HG03432 (cell line): Measurements from ENCODE around the gene PRDM16.

Experiments
- ATAC-seq: cut with Tn5 transposase; IDR thresholded peaks from one replicate; pipeline ENCODE4 v1.9.1; 2021; ENCODE audit warnings: mild to moderate bottlenecking, moderate library complexity; ENCODE audit not compliant: unreplicated experiment

Gene PRDM16

DNA sequence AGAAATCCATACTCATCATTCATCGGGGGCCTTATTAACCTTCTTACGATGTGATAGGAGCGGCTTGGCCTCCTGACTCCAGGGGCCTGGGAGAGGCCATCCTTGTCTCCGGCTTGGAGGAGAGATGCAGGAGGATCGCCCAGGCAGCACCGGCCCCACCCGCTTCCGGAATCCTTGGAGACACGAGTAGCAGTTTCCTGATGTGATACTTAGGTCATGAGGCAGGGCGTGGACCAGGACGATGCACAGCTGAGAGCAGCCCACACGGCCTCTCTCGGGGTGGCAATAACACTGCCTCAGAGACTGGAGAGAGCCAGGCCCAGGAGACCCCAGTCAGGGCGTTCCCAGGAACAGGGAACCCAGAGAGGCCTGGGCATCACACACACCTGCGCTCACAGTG lies 221.9 kb downstream of the PRDM16 start:
- ATAC-seq, result no peak

GRCh38 chr1:3292051-3292722 lies 223.2 kb downstream of the PRDM16 start:
- ATAC-seq, result no peak

- ATAC-seq, result no peak
Measured at GRCh38 chr1:3292868-3293562, 224.0 kb downstream of the PRDM16 start.

GRCh38 chr1:3293563-3294080 lies 224.6 kb downstream of the PRDM16 start:
- no peak for ATAC-seq

DNA sequence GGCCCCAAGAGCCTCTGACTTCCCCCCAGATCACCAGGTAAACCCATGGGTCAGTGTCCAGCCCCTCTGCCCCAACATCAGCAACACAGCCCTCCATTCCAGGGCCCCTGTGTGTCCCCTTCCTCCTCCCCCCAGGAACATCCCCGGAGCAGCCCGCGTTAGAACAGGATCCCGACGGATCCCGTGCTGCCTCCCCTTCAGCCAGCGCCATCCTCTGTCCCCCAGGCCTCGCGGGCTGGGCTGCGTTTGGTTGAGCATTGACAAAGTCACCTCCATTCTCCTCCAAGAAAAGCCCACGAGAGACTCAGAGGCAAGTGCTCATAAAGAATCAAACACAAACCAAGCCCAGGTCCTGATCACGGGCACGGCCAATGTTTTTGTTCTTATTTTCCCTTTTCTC lies 225.4 kb downstream of the PRDM16 start:
- no peak for ATAC-seq

DNA sequence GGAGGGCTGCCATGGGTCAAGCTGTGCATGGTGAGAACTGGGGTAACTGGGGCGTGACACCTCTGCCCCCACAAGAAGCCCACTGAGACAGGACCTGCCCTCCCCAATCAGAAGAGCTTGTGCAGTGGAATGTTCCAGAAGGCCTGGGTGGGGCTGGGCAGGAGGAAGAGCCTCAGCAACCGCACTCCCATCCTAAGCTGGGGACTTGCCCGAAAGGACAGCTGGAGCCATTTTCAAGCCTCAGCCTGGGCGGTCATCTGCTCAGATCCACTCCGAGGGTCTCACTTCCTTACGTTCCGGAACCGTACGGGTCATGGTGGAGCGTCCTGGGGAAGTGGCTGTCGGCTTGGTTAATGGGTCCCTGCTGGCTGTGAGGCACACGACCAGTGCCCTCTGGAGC lies 226.8 kb downstream of the PRDM16 start:
- no peak for ATAC-seq

DNA sequence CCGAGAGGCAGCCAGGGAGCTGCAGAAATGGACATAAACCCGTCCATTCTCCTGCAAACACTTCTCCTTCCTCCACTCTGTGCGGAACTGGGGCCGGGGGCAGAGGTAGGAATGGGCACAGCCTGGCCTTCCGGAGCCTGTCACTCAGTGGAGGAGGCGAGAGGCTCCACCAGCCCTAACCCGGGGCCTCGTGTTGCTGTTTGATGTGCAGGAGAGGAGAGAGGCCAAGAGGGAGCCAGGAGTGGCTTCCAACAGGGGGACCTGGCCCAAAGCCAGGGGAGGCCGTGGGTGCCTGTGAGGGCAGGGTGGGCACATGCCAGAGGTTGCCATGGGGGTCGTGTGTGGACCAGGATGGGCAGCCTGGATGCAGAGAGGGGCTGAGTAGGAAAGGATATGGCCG lies 227.3 kb downstream of the PRDM16 start:
- no peak for ATAC-seq

GRCh38 chr1:3296826-3297225 lies 227.8 kb downstream of the PRDM16 start:
- ATAC-seq, result no peak

DNA sequence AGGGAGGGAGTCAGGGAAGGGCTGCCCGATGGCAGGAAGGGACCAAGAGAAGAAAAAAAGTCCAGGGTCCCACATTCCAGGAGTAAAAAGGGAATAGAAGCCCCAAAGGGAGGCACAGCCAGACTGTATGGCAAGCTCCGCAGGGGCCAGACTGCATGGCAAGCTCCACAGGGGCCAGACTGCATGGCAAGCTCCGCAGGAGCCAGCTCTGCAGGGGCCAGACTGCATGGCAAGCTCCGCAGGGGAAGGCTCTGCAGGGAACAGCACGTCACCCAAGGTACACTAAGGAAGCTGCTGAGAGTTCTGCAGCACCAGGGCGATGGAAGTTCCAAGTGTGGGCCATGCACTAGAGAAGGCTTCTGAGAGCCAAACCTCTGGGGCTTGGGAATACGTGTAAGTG lies 228.8 kb downstream of the PRDM16 start:
- no peak for ATAC-seq

DNA sequence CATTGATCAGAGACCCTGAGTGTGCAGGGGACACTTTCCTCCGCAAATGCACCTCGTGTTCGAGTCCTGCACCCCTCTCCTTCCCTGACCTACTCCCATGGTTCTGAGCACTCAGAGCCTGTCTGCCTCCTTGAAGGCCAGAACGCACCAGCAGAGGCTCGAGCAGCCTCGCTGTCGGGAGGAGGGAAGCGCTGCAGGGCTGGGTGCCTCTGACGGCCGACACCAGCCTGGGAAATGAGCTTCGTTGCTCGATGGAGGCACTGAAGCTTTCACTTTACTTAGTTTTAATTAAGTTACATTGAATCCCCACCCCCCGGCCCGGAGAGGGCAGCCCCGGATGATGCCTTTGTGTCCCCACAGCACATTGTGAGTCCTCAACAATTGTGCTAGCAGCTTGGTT lies 229.2 kb downstream of the PRDM16 start:
- no peak for ATAC-seq

- no peak for ATAC-seq
Measured at GRCh38 chr1:3304246-3304645, 235.2 kb downstream of the PRDM16 start.

DNA sequence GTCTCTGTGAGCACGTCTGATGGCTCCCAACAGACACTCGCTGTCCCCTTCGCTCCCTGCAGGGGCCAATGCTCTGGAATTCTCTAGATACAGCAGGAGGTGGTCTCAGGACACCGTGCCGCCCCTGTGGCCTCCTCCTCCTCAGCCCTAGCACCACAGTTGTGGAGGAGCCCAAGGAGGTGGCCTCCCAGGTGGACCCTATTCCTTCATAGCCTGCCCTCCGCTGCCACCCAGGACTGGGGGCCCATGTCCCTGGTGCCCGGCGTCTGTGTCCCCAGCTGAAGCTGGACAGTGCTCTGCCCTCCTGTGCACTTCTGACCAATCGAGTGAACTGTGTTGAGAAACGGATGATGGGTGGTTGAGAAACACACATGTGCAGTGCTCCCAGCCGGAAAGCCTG lies 235.7 kb downstream of the PRDM16 start:
- no peak for ATAC-seq

- no peak for ATAC-seq
Measured at GRCh38 chr1:3305156-3305555, 236.2 kb downstream of the PRDM16 start.

DNA sequence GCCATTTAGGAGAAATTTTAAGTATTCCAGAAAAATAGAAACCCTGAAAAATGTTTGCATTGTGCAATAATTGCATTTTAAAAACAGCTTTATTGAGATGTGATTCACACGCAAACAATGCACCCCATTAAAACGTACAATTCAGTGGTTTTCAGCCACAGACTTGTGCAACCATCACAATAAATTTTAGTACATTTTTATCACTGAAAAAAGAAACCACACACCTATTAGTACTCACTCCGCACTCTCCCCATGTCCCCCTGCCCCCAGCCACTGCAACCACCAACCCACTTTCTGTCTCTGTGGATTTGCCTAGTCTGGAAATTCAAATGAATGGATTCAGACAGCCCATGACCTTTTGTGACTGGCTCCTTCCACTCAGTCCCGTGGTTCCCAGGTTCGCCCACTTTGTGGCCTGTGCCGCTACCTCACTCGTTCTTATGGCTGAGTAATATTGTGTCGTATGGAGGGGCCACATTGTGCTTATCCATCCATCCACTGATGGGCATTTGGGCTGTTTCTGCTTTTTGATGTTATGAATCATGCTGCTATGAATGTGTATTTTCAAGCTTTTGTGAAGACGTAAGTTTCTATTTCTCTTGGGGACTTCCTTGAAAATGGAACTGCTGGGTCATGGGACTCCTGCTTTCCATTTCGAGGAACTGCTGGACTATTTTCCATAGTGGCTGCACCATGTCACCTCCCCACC lies 237.7 kb downstream of the PRDM16 start:
- no peak for ATAC-seq

- no peak for ATAC-seq
Measured at GRCh38 chr1:3307359-3307758, 238.4 kb downstream of the PRDM16 start.

- ATAC-seq, result no peak
Measured at GRCh38 chr1:3308053-3308452, 239.1 kb downstream of the PRDM16 start.

- no peak for ATAC-seq
Measured at GRCh38 chr1:3310718-3311400, 241.9 kb downstream of the PRDM16 start.

- no peak for ATAC-seq
Measured at GRCh38 chr1:3311711-3312110, 242.7 kb downstream of the PRDM16 start.

DNA sequence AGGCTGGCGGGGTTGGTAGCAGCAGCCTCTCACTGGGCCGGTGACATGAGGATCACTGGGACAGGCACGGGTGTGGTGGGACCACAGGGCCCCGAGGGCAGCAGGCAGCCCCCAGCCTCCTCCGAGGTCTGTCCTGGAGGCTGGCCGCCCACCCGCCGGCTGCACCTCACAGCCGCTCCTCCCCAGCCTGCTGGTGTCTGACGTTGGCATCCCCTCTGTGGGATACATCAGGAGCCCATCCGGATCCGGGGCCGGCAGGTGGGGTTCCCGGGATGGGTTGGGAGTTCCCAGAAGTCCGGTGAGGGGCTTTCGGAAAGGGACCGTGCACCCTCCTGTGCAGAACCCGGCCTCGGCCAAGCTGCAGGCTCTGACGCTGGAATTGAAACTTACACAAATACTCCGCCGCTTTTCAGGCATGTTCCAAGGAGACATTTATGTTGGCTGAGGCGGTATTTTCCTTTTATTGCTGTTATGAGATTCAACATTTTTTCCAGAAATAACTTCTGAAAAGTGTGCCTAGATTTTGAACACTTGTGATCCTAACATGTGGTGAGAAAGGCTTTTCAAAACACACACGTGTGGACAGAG lies 243.4 kb downstream of the PRDM16 start:
- ATAC-seq, result no peak

DNA sequence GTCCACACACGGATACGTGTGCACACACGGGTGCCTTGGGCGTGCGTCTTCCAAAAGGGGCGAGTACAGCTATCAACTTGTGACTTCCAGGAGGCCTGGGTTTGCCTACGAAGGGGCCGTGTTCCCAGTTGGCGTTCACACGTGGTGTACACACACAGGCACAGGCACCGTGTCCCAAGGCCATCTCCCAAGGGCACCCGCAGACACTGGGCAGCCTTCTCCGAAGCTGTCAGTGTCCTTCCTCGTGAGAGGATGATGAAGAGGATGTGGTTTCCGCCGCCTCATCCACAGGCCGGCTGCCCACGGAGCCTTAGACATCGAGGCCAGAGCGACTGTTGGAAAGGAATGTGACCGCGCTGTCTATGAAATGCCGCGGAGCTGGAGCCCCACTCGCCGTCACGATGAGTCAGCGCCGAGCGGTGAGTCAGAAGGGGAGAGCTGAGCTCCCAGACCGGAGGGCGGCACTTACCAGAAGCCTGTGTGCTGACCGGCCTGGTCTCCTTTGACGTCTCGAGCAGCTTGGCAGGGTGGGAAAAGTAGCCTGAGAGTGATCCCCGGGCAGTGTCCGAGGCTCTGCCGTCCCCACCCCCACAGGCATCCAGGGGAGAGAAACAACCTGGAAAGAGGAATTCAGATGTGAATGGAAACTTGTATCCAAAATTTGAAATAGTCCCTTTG lies 244.0 kb downstream of the PRDM16 start:
- ATAC-seq, result no peak
